IPS-11a (cell line): Measurements from ENCODE around the gene NFU1.
"Not testable (repeated sequence)": the region's sequence is repeated elsewhere in the genome, so short reads cannot be mapped to it uniquely, and the experiment has no call there.

Experiments used
- H3K4me3 ChIP-seq: one replicate; pipeline ENCODE4 v1.5.1; 2013; ENCODE audit warnings: low read depth, low read length, control low read depth

NFU1 gene

DNA sequence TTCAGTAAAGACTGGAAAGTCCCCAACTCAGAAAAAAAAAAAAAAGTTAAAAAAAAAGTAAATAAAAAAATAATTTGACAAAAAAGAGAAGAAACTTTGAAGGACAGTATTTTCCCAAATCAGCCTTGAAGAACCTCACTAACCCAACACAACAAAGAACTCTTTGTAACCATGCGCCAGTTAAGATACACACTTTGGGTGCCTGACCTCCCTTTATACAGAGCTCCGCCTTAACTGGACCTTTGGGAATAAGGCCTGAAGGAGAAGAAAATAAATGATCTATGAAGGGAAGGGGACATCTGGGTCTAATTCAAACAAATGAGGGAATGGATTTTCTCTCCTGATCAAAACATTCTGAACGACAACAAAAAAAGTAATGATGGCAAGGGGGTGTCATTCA lies 48.0 kb downstream of the NFU1 start:
- H3K4me3 ChIP-seq, result no peak overlapping the region

DNA sequence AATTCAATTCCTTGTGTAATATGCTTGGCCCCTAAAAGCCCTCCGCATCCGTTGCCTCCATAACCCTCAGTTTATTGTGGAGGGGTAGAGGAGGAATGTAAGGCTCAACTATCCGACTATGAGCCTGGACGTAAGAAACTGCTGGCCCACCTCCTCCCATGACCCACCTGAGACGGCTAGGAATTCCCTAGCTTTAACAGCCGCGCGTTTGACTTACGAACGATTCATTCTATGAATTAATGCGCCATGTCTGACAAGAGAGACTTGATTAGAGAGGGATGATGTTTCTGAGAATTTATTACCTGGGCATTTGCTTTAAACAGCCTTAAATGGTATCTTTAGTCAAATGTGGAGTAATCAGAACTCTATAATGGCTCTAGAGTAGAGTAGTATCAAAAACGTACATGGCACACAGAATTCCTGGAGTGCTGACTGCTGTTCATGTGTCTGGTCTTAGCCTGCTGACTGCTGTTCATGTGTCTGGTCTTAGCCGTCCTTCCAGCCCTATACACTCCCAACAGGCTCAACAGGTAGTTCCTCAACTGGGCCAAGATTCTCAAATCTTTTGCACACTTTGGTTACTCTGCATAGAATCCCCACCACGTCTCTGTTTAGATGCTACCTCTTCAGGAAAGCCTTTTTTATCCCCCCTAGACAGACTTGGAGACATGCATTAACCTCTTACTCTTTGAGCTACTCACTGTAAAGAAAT lies 49.3 kb downstream of the NFU1 start:
- H3K4me3 ChIP-seq, result peak overlapping the region; percentile 72

DNA sequence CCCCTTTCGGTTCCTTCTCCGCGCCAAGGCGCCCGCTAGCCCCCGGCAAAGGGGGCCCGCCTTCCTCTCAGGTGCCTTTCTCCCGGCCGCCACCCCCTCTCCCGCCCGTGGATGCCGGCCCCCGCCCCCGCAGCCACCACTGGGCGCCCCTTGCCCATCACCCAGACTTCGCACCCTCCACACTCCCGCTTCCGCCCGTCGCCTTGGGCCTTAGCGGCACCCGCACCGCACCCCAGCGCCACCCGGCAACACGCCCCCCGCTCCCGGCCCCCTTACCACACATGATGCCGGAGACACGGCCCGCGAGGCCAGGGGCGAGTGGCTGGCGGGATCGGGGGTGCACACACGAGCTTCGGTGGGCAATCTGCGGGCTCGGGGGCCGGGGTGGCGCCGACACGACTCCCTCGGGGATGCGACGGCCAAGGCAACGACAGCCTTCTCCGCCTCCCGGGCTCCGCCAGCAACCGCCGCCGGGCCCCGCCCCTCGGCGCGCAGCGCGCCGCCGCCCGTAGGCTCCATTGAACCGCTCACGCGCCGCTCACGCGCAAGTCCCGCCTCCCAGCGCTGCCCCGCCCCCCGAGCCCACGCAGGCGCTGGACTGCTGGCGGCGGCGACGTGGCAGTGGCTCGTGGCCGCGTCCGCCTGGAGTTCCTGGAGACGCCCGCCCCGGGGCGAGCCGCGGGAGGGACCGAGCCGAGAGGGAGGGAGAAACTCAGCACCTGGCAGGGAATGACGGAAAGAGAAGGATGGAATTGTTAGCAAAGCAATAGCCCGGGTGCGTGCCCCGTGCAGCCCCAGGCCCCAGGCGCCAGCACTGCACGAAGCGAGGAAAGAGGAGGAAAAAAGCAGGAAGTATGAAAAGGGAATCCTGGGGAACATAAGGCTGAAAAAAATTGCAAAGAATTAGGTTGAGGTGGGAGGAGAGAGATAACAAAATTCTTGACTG lies 50.2 kb downstream of the NFU1 start, which contains the start of gene GFPT1:
TSS of gene GFPT1 (minus strand) at position 439 of the 946 bp plus-strand sequence. CDS start at position 283, 156 bp downstream.
- H3K4me3 ChIP-seq, result peak within 1 kb of the TSS; percentile 72

DNA sequence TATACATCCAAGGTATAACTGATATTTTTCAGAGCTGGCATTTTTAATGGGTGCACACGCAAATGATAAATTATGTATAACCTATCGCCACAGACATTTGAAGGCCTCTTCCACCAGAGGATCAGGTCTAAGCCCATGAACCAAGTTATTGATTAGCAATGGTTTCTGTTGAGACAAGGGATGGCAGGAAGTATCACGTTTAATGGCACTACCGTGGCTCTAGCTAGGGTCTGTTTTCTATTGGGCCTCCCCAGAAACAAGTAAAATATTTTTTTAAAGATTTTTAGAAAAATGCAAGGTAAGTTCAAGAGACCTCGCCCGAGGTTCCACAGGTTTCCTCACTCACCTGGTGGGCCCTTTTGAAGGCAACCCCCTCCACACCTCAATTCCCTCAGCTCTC lies 50.9 kb downstream of the NFU1 start:
- H3K4me3 ChIP-seq, result peak overlapping the region; percentile 72

DNA sequence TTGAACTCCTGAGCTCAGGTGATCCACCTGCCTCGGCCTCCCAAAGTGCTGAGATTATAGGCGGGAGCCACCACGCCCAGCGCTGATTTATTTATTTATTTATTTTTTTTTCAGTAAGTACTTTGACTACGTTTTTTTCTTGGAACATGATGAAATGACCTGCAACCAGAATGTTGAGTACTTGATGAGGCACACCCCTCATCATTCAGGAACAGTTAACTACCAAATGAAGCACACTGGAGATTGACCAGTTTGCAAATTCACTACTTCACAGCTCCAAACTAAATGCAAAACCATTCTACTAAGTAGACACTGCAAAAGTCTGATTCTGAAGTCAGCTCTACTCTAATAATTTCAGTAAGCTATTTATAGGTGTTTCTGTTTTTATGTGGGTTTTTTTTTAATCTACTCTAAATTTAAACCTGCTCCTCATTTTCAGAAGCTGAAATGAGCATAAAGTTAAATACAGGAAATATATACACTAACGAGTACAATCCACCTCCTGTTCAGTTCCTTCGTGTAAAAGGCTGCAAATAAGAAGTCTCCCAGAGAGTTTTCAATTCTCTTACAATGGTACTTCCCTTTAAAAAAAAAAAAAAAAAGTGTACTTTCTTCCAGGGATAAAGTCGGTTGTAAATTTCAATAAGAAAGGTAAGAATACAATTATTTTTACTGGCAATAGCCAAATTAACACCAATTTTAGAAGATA lies 51.6 kb downstream of the NFU1 start:
- peak overlapping the region; percentile 72 for H3K4me3 ChIP-seq

DNA sequence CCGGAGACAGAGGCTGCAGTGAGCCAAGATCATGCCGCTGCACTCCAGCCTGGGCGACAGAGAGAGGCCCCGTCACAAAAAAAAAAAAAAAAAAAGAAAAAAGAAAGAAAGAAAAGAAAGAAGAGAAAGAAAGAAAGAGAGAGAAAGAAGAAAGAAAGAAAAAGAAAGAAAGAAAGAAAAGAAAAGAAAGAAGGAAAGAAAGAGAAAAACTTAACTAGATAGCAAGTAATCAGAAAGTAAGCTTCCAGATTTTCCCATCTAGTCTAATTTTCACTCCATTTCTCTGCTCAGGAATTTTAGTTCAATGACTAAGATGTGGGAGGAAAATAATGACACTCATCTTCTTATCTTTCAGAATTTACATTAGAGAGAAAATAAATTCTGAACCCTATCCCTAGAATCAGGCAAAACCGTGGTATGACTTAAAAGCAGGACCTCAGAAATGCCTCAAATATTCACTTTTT lies 52.6 kb downstream of the NFU1 start:
- H3K4me3 ChIP-seq, result no peak overlapping the region

DNA sequence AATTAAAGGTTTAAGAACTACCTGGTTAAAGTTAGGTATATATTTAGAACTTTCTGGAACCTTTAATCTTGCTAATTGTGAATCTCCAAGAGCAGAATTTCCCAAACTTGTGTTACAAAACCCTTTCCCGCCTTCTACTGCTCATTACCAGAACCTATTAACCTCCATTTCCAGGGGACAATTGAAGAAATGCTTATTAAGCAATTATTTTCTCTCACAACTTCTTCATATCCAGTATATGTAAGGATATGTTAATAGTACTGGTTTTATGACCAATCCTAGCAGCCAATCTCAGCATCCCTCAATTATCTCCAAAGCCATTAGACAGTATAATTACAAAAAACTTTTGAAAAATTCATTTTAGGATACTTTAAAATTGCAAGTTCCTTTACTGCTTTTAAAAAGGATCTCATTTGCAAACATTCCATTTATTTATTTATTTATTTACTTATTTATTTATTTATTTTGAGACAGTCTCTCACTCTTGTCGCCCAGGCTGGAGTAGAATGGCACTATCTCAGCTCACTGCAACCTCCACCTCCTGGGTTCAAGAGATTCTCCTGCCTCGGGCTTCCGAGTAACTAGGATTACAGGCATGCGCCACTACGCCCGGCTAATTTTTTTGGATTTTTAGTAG lies 53.9 kb downstream of the NFU1 start:
- no peak overlapping the region for H3K4me3 ChIP-seq

DNA sequence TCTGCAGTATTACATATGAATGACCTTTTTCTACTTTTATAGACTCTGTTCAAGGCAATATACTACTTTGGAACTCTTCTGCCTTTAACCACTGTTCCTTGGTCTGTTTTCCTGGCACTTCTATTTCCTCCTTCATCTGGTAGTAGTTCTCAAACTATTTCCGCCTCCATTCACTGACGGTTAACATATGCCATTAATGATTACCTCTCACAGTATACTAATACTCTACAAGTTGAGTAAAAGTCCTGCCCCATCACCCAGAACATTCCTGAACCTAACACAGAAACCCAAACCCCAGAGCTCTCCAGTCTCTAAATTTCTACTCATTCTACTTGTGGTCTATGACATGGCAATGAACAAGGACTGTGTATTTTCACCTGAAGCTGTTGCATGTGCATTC lies 54.7 kb downstream of the NFU1 start:
- no peak overlapping the region for H3K4me3 ChIP-seq

DNA sequence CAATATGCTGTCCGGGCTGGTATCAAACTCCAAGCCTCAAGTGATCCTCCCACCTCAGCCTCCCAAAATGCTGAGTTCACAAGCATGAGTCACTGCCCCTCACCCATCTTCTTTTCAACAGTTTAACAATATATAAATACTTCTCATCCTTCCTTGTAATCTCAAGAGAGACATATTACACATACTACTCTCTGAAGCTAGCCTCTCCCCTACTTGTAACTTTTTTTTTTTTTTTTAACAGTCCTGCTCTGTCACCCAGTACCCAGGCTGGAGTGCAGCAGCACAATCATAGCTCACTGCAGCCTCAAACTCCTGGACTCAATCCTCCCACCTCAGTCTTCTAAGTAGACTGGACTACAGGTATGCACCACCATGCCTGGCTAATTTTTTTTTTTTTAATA lies 55.9 kb downstream of the NFU1 start:
- no peak overlapping the region for H3K4me3 ChIP-seq

DNA sequence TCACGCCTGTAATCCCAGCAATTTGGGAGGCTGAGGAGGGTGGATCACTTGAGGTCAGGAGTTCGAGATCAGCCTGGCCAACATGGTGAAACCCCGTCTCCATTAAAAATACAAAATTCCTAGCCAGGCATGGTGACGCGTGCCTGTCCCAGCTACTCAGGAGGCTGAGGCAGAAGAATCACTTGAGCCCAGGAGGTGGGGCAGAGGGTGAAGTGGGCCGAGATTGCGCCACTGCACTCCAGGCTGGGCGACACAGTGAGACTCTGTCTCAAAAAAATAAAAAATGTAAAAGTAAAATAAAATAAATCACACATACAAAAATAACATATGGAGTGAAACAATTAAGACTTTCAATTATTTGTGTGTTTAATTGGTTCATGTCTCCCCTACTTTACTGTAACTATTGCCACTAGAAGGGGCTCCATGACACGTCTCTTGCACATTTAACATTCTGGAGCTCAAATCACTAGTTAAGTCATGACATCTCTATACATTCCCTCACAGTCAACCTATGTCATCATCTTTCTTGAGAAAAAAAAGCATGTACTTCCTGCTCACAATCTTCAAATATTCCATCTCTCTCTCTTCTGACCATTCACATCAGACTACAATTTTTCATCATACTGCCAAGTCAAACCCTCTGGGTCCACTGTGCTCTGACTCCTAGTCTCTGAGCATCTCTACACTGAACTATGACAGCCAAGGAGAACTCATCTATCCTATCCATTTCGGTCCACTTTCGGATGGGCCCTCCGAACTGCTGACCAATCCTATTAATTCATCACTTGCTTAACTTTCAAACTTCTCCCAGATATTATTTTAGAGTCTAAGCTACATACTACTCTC lies 56.9 kb downstream of the NFU1 start:
- no peak overlapping the region for H3K4me3 ChIP-seq

DNA sequence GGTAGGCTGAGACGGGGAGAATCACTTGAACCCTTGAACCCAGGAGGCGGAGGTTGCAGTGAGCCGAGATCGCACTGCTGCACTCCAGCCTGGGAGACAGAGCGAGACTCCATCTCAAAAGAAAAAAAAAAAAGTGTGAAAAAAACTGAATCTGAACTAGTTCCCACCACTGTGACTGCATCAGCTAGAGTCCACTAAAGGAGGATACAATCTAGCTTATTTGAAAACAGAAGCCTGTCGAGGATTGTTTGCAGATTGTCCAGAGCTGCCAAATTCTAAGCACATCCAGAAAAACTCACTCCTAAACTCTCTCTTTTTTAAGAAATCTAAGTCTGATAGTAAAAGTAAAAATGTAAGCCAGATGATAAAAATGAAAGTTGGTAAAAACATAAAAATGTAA lies 60.8 kb downstream of the NFU1 start:
- H3K4me3 ChIP-seq, result no peak overlapping the region

DNA sequence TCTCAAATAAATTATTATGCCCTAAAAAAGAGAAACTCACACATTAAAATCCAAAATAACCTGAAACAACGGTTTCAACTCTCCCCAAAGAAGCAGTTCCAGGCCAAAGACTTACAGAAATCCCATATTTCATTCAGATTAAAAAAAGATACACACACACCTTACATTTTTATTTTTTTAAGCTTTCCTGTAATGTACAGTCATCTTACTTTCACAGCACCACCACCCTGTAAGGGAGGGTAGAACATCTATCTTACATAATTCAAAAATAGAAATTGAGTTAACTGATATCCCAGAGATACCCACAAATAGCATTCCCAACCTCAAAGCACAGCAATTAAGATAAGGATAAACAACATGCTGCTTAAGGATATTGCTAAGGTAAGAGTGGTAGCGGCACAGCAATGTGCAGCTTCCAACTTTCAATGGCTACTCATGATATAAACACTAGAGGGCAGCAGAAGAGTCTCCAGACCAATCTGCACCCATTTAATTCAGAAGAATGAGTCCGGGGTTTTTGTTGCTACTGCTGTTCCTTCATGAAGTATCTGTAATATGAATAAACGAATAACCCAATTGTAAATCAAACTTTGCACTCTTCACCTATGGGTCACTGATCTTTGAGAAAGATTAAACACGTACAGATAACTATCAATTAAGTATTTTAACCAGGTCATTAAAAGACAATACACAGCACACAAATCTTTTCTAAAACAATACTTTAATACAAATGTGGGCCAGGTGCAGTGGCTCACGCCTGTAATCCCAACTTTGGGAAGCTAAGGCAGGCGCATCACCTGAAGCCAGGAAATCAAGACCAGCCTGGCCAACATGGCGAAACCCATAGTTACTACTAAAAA lies 61.5 kb downstream of the NFU1 start:
- no peak overlapping the region for H3K4me3 ChIP-seq

DNA sequence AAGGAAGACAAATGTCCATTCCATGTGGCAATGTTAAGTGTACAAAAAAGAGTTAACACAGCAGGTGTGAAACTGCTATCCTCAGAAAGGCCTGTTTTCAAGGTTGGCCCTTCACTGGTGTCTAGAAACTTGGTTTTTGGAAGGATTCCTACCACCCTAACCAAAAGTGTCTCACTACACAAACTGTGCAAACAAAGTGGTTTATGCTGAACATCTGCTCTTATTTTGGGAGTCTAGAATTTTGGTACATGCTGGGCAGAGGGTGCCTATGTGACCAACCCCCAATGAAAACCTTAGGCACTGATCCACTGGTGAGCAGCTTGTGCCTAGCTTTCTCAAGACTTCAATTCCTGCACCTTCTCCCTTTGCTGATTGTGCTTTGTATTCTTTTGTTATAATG lies 64.5 kb downstream of the NFU1 start:
- no peak overlapping the region for H3K4me3 ChIP-seq

DNA sequence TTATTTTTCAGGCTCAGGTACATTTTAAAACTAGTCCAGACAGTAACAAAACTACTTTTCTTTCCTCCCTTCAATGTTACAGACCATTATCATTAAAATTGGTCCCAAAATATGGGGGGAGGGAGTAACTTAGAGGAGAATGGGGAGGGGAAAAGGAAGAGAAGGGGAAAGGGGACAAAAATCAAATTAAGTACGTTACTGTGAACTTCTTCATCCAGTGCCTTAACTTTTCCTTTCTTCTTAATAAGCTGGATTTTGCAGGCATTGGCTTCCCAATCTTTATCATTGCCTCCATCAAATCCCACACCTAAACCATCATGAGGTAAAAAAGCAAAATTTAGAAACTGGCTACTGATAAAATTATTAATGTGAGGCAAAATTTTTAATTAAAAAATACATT lies 67.4 kb downstream of the NFU1 start:
- H3K4me3 ChIP-seq, result no peak overlapping the region

DNA sequence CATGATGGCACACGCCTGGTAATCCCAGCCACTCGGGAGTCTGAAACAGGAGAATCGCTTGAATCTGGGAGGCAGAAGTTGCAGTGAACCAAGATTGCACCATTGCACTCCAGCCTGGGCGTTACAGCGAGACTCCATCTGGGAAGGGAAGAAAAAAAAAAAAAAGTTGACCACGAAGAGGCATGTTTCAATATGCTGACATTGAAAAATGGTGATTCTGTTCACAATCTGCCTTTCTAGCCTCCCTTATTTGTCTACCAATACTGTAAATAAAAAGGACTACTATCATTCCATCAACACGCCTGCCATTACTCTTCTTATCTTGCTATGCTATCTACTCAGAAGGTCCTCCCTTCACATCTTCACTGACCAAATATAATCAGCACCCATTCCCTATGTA lies 68.6 kb downstream of the NFU1 start:
- H3K4me3 ChIP-seq, result no peak overlapping the region

DNA sequence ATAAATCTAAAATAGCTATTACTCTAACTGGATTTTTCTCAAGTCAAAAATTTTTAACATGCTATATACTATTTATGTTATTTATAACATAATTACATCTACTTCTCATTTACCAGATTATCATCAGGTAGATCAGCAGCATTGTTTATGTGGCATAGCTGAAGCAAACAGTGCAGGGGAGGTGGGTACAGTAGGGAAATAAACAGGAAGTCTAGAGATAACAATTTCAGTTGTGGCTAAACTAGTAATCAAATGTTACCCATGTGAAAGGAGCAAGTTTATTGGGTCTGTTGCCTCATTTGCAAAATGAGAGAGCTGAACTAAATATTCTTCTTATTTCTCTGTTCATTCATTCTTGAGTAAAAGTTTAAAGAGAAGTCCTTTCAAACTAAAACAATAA lies 77.9 kb downstream of the NFU1 start:
- H3K4me3 ChIP-seq, result no peak overlapping the region

DNA sequence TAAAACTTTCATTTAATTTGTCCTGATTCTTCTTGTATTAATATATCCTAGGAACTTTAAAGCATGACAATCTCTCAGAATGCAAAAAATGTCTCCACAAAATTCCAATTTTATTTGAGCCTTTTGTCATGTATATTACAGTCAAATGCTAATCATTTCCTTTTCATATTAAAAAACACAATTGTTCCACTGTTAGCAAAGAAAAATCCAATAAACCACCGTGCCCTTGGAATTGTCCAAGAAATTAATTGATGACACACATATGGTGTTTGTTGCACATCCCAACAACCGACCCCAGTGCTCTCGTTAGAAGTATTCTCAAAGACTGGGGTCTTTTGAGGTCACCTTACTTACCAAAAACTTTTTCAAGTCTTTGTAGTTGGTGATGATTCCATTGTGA lies 78.3 kb downstream of the NFU1 start:
- H3K4me3 ChIP-seq, result no peak overlapping the region

DNA sequence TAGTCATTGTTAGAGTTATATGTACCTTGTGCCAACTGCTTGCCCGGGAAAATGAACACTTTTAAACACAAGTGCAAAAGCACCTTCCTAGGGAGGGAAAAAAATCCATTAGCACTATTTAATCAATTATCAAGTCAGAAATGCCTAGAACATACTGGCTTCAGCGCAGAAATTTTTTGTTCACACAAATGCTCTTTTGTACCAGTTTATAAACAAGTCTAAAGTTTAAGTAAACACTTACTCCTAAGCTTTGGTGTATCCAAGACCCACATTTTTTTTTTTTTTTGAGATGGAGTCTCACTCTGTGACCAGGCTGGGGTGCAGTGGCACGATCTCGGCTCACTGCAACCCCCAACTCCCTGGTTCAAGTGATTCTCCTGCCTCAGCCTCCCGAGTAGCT lies 80.8 kb downstream of the NFU1 start:
- H3K4me3 ChIP-seq, result no peak overlapping the region

DNA sequence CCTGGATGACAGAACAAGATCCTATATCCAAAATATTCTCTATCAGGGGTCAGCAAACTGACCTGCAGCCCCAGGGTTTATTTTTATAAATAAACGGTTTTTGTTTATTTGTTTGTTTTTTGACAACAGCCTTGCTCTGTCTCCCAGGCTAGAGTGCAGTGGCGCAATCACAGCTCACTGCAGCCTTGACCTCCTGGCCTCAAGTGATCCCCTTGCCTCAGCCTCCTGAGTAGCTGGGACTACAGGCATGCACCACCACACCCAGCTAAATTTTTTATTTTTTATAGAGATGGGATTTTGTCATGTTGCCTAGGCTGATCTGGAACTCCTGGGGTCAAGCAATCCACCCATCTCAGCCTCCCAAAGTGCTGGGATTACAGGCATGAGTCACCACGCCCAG lies 82.3 kb downstream of the NFU1 start:
- not testable (repeated sequence) for H3K4me3 ChIP-seq
